ENCODE measurements around the gene BRCA2.

BRCA2 gene

DNA sequence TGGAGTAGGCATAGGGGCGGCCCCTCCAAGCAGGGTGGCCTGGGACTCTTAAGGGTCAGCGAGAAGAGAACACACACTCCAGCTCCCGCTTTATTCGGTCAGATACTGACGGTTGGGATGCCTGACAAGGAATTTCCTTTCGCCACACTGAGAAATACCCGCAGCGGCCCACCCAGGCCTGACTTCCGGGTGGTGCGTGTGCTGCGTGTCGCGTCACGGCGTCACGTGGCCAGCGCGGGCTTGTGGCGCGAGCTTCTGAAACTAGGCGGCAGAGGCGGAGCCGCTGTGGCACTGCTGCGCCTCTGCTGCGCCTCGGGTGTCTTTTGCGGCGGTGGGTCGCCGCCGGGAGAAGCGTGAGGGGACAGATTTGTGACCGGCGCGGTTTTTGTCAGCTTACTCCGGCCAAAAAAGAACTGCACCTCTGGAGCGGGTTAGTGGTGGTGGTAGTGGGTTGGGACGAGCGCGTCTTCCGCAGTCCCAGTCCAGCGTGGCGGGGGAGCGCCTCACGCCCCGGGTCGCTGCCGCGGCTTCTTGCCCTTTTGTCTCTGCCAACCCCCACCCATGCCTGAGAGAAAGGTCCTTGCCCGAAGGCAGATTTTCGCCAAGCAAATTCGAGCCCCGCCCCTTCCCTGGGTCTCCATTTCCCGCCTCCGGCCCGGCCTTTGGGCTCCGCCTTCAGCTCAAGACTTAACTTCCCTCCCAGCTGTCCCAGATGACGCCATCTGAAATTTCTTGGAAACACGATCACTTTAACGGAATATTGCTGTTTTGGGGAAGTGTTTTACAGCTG, at the start of gene BRCA2, which contains the start of gene ZAR1L:
Gene BRCA2, plus strand, starts transcription at position 271 of the 790 bp plus-strand sequence. CDS start 953 bp downstream, outside the sequence.
Gene ZAR1L, minus strand, starts transcription at position 126 of the 790 bp plus-strand sequence. CDS start 3,438 bp downstream, outside the sequence.
- peak; percentile 65 for DNase-seq

DNA sequence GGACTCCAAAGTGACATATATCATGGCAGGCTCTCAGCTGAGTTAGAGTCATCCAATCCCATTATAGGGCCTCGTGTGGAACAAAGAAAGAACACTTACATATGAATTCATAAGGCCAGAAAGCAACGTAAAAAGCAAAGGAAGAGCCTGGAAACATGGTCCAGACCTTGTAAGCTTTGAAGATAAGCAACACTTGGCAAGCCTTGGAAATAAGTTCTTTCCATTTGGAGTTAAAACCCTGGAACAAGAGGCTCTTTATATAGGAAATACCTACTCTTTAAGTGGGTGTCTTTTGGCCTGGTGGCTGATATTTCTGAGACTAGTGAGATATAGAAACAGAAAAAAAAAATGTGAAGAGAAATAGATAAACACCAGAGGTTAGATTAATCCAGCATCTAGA, 49.6 kb upstream of the BRCA2 start:
- no peak for DNase-seq

GRCh38 chr13:32266130-32266529, 49.2 kb upstream of the BRCA2 start:
- DNase-seq, result no peak

- no peak for DNase-seq
Measured at GRCh38 chr13:32267836-32268439, 47.4 kb upstream of the BRCA2 start.

GRCh38 chr13:32272021-32272683, 43.2 kb upstream of the BRCA2 start:
- no peak for DNase-seq

DNA sequence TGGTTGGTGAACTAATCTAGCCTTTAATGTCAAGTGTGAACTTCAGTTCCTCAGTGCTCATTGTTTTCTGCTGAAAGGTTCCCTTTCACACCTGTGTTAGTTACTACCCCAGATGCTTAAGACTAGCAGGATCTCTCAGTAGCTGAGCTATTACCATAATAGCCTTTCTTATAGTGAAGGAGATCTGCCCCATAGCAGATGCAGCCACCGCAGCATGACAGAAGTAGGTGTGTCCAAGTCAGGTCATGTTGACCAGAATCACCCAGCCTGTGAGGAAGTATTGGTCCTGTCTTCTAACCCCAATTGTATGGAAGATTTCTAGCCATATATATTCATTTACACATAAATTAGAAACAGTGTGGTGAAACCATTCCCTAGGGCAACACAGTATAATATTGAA, 37.5 kb upstream of the BRCA2 start:
- DNase-seq, result no peak

DNA sequence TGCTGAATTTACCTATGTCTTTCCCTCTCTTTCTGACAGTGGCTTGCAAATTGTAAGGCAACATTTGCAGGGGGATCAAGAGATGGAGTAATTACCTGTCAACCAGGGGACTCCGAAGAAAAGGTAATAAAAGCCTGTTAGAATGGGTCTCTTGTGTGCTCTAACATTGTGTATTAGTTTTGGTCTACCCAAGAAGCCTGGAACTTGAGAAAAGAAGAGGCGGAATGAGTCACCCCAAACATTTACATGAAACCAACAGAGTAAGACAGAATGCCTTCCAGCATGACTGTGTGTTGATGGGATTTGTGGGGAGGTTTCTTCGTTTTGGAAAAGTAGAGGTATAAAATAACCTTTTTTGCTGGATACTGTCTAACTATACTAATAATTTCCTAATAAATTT, 36.9 kb upstream of the BRCA2 start:
- DNase-seq, result no peak

- DNase-seq, result no peak
Measured at GRCh38 chr13:32281096-32281495, 34.2 kb upstream of the BRCA2 start.

DNA sequence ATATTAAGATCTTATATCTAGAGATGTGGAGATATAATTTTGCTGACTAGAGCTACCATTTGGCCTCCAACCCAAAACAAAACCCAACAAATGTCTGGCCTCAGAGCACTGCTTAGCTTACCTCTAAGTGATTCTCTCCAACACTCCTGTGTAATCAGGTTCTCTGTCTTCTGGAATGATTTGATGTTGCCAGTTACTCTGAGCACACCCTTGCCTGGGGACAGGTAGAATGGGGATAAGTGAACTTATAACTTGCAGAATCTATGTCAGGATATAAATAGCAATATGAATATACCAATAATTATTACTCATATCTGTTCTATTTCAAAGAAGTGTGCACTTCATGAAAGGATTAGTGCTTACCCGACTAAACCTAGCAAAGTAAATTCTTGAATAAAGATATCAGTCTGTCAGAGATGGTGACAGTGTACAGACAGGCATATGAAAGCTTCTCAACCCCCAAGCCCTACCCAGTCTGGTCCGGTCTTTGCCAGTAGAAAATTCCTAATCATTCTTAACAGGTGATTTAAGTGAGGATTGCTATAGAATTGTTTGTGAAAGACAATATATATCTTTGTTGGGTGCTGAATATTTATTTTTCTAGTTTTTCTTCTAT, 33.1 kb upstream of the BRCA2 start:
- DNase-seq, result no peak

DNA sequence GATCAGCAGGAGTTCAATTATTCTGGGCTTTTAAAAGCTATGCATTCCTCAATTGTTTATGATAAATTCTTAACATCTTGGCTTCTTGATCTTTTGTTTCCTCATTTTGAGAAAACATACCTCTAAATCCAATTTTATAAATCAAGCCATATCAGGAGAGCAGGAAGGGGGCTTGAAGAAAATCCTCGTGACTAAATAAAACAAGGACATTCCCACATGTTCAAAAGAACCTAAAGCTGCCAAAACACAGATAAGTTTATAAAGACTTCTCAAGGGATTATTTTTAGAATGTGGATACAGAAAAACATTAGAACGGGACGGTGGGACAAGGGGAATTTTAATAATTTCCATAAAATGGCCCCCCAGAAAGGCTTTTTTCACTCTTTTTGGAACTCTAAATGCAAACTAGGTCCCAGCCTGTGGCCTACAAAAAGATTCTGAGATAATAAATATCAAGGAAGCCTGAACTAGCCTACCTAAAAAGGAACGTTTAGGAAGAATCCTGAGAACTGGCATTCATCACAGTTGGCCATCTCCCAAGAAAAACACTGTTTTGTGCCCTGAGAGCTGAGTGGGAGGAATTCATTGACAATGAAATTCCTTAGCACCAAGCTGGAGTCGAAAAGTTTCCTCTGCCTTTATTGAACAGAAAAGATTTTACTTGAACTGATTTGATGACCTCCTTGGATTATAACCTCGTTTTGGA, 30.2 kb upstream of the BRCA2 start:
- no peak for DNase-seq

- DNase-seq, result no peak
Measured at GRCh38 chr13:32285633-32285965, 29.7 kb upstream of the BRCA2 start.

DNA sequence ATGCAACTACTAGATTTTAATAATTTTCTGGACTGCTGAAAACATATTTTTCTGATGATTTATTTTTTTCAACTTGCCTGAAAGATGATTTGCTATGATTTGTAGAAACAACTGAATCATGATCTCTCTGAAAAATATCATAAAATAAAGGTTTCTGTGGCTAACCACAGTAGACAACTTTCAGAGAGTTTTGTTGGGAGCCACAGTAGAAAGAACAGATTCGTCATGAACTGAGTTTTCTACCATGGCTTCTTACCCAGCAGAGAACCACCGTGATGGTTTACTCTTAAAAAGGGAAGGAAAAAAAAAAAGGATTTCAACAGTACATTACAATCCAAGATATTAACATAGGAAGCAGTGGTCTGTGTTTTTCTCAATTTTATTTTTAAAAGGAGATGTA, 18.1 kb upstream of the BRCA2 start:
- DNase-seq, result no peak

- DNase-seq, result no peak
Measured at GRCh38 chr13:32298695-32299094, 16.6 kb upstream of the BRCA2 start.

GRCh38 chr13:32299893-32300292, 15.4 kb upstream of the BRCA2 start:
- DNase-seq, result no peak

- DNase-seq, result no peak
Measured at GRCh38 chr13:32300406-32300805, 14.9 kb upstream of the BRCA2 start.

DNA sequence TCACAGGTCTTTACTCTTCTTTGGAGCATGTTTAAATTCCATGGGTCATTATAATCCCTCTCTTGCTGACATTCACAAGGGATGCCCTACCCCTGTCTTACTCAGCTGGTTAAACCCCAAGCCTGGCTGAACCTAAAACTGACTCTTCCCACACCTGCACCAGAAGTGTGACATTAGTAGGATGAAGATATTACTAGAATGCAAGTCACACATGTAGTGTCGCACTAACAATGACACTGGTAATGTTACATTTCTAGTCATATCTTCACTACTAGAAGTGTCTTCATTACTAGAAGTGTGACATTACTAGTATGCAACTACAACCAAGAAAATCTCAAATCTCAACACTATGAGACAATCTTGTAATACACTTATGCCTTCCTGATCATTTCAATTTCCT, 14.4 kb upstream of the BRCA2 start:
- DNase-seq, result no peak

DNA sequence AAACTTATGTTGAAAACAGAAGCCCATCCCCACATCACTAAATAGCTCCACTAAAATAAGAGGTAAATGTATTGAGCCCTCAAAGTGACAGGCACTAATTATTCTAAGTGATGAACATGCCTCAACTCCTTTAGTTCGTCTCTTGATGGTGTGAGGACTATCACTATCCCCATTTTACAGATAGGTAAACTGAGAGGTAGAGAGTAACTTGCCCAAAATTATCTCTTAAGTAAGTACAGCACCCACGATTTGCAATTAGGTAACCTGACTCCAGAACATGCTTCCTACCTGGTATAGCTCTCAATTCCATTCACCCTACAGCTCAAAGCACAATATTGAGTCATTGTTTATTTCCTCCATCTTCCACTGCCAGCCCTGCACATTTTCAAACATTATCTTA, 12.8 kb upstream of the BRCA2 start:
- DNase-seq, result no peak

DNA sequence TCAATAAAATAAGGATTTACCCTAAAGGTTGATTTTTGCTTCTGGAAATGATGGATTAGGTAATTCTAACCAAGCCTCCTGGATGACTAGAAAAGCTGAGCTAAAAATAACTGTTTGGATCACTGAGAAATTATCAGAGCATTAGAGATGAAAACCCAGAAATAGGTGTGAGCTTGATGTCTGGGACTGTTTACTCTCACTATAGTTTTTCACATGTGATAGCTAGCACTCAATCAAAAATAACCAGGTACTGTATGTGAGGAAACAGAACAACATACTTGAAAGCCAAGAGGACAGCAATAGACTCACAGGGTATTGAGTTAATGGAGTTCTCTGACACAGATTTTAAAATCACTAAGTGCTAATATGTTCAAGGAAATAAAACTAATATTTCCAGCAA, 9.7 kb upstream of the BRCA2 start:
- DNase-seq, result no peak

GRCh38 chr13:32309312-32310133, 5.8 kb upstream of the BRCA2 start:
- DNase-seq, result no peak

DNA sequence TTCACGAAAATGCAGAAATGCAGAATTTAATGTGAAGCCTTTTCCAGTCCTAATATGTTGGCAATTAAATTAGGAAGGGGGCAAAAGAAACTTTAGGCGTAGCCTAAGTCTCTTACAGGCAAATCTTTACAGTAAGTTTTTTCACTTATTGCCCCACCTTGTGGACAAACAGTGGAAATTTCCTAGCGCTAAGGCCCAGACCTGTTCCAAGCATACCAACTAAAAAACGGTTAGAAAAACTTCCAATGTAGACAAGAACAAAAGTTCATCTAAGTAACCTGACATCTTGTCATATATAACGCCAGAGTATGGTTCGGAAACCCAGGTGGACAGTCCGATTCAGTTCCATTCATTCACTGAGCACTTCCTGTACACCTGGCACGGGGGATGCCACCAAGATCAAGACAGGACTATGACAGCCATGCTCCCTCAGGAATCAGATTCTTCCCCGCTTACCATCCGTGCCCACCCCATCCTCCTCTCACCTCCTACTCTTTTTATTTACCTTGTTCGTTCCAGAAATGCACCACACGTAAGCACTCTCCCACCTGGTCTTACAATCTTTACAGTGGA, 5.1 kb upstream of the BRCA2 start:
- no peak for DNase-seq

DNA sequence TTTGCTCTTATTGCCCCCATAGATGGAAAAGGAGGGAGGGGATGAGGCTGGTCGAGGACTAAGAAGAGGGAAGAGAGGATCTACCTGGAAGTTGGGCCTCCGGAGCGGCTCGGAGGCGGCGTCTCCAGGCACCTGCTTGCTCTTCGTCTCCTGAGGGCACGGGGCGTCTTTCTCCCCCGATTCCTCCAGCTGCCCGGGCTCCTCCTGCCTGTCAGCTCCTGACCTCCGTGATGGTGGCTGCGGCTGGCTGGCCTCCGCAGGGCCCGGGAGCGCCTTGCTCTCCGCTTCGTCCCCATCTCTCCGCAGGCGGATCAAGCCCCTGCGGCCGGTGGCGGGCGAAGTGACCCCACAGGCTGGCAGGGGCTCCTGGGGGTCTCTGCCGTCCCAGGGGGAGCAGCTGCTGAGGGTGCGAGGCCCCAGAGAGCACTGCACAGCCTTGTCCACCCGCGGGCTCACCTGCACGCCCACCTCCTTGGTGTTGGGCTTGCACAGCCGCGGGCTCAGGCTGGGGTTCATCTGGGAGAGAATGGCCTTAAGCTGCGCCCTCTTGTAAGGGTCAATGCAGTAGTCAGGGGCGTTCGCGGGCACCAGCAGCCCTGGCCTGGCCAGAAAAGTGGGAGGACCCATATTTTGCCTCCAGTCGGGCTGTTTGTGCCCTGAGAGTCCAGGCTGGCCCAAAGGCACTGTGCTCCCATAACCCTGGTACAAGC, 4.0 kb upstream of the BRCA2 start:
- no peak for DNase-seq

All from NCI-H510A (cell line).